ENCODE measurements around the gene COX6B1. TPM values are rescaled to one million over a fixed set of nuclear protein-coding genes. Genes with fewer than 3 reads are reported as not detected.

The COX6B1 gene
- total RNA-seq, 3 donors from 2014 or later (not counting 1 experiment from before 2014, with no cell fraction given) = 213 to 247 (median 215) TPM

DNA sequence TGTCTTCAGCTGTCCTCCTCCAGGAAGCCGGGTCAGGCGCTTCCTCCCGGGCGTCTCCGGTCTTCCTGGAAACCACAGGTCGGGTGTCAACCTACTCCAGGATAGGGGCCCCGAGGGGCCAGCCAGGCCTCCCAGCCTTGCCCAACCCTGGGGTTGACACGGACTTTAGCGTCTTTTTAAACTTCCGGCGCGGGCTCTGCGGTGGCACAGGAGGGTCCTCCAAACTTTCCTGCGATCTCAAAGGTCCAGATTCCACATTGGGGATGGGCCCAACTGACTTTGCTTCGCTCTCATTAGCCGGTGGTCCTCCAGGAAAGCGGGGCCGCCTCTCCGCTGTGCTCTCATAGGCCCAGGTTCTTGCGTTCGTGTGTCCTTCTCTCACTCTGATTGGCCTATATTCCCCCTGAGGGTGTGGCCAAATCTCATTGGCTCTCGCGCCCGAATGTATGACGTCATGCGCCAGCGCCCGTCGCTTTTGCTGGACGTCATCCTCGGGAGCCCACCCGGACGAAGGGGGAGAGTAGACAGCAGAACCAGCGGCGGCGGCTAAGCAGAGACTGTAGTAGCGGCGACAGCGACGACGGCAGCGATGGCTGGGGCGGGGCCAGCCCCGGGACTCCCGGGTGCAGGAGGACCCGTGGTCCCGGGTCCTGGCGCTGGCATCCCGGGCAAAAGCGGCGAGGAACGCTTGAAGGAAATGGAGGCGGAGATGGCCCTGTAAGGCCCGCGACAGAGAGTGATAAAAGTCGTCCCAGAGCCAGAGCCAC lies 19.4 kb upstream of the COX6B1 start, which contains the start of gene RBM42:
Gene RBM42 (plus strand): TSS at position 472 of the 767 bp plus-strand sequence. CDS start 118 bp downstream, at position 590.
- H3K9me3 ChIP-seq (ENCODE audit: control insufficient read depth, insufficient read depth, low read length) = no peaks in the 10 kb centered on the region
- WGBS (ENCODE audit: insufficient coverage) = under 1% methylated on average over 56 of the region's 56 CpGs
- peaks cover 11% of the 10 kb centered on the region for H3K36me3 Mint-ChIP-seq
- TF ChIP-seq CTCF (IDR thresholded peaks at IDR 0.05) = no peak
- H3K4me3 ChIP-seq (ENCODE audit: low read length) = peak within 1 kb of the TSS; percentile 86
- ATAC-seq (peak; percentile 97 to 100 (median 98)), DNase-seq (peak; percentile 99)
- no peaks in the 10 kb centered on the region for H3K9me3 Mint-ChIP-seq
- intact Hi-C loops (cut with micrococcal nuclease) = loop anchor here (1.0 to 2.0 kb wide), 4 partner anchors 16 to 88 kb away; partner anchors contain the start of genes COX6B1 and HAUS5
- H3K27ac Mint-ChIP-seq = peak within 1 kb of the TSS; percentile 96 to 97
- H3K36me3 ChIP-seq (ENCODE audit: control insufficient read depth, insufficient read depth, low read length) = peaks cover 33% of the 10 kb centered on the region
- H3K27me3 Mint-ChIP-seq (ENCODE audit: low read depth in 2 of 2) = no peaks in the 10 kb centered on the region
- H3K4me1 Mint-ChIP-seq = peaks cover 26 to 42% of the 10 kb centered on the region in 2 donors
- H3K27ac ChIP-seq (ENCODE audit: low read length) = peak within 1 kb of the TSS; percentile 89
- H3K4me3 Mint-ChIP-seq = peak within 1 kb of the TSS; percentile 99
- H3K27me3 ChIP-seq (ENCODE audit: control insufficient read depth, insufficient read depth, low read length) = no peaks in the 10 kb centered on the region
- peaks cover 23% of the 10 kb centered on the region for H3K4me1 ChIP-seq (ENCODE audit: control insufficient read depth, insufficient read depth, low read length)

GRCh38 chr19:35629332-35629633 lies 18.8 kb upstream of the COX6B1 start:
- H3K27ac Mint-ChIP-seq = peak overlapping the region; percentile 96 to 97
- DNase-seq (peak in 1 of 2 donors; percentile 25), ATAC-seq (no peak)
- Histone ChIP-seq H3K36me3 (ENCODE audit: control insufficient read depth, insufficient read depth, low read length) (peaks cover 38% of the 10 kb centered on the region), H3K27ac (ENCODE audit: low read length) (peak overlapping the region; percentile 84), H3K4me1 (ENCODE audit: control insufficient read depth, insufficient read depth, low read length) (peaks cover 23% of the 10 kb centered on the region), H3K27me3 (ENCODE audit: control insufficient read depth, insufficient read depth, low read length) (no peaks in the 10 kb centered on the region), H3K9me3 (ENCODE audit: control insufficient read depth, insufficient read depth, low read length) (no peaks in the 10 kb centered on the region), H3K4me3 (ENCODE audit: low read length) (peak overlapping the region; percentile 86)
- TF ChIP-seq CTCF (IDR thresholded peaks at IDR 0.05) = no peak
- peaks cover 11% of the 10 kb centered on the region for H3K36me3 Mint-ChIP-seq
- H3K27me3 Mint-ChIP-seq (ENCODE audit: low read depth in 2 of 2) = no peaks in the 10 kb centered on the region
- 7% methylated on average over 15 of the region's 15 CpGs for WGBS (ENCODE audit: insufficient coverage)
- peak overlapping the region; percentile 99 for H3K4me3 Mint-ChIP-seq
- intact Hi-C loops (cut with micrococcal nuclease) = loop anchor here (2.0 kb wide), 1 partner anchor 88 kb away; no protein-coding TSS in a partner anchor
- H3K4me1 Mint-ChIP-seq = peaks cover 26 to 42% of the 10 kb centered on the region in 2 donors
- no peaks in the 10 kb centered on the region for H3K9me3 Mint-ChIP-seq

GRCh38 chr19:35633727-35634440 lies 14.2 kb upstream of the COX6B1 start:
- WGBS (ENCODE audit: insufficient coverage) = 97% methylated on average over 28 of the region's 29 CpGs
- Histone ChIP-seq H3K36me3 (ENCODE audit: control insufficient read depth, insufficient read depth, low read length) (peaks cover 57% of the 10 kb centered on the region), H3K27ac (ENCODE audit: low read length) (no peak overlapping the region), H3K4me1 (ENCODE audit: control insufficient read depth, insufficient read depth, low read length) (peaks cover 15% of the 10 kb centered on the region), H3K9me3 (ENCODE audit: control insufficient read depth, insufficient read depth, low read length) (no peaks in the 10 kb centered on the region), H3K4me3 (ENCODE audit: low read length) (no peak overlapping the region), H3K27me3 (ENCODE audit: control insufficient read depth, insufficient read depth, low read length) (no peaks in the 10 kb centered on the region)
- ATAC-seq (no peak), DNase-seq (no peak)
- Mint-ChIP-seq H3K27me3 (ENCODE audit: low read depth in 2 of 2) (no peaks in the 10 kb centered on the region), H3K4me1 (peaks cover 16 to 31% of the 10 kb centered on the region in 2 donors), H3K4me3 (no peak overlapping the region), H3K36me3 (peaks cover 11% of the 10 kb centered on the region), H3K9me3 (no peaks in the 10 kb centered on the region), H3K27ac (no peak overlapping the region)
- no peak for TF ChIP-seq CTCF (IDR thresholded peaks at IDR 0.05)
- intact Hi-C loops (cut with micrococcal nuclease) = no loop called here
